ENCODE results near the gene TRH. TPM values are rescaled to one million over a fixed set of nuclear protein-coding genes. Genes with fewer than 3 reads are reported as not detected.

Gene TRH
- total and polyA plus RNA-seq, 2 of the 8 experiments (the other 6 are each of a cell fraction or from before 2014, with no cell fraction given): not detected

DNA sequence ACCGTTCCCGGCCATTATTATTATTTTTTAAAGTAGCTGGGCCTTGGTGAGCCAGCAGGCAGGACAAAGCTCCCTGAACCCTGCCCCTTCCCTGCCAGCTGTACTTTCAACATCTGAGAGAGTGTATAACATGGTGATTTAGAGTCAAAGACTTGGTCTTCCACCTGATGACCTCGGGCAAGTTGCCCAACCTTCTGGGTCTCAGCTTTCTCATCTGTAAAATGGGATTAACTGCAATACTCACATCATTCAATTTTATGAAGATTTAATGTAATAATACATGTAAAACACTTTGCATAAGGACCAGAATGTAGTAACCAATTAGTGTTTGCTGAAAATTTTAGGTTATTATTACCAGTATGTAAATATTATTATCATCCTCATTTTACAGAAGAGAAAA is 11.9 kb upstream of the TRH start (continued):
- TF ChIP-seq, protein P1, sequence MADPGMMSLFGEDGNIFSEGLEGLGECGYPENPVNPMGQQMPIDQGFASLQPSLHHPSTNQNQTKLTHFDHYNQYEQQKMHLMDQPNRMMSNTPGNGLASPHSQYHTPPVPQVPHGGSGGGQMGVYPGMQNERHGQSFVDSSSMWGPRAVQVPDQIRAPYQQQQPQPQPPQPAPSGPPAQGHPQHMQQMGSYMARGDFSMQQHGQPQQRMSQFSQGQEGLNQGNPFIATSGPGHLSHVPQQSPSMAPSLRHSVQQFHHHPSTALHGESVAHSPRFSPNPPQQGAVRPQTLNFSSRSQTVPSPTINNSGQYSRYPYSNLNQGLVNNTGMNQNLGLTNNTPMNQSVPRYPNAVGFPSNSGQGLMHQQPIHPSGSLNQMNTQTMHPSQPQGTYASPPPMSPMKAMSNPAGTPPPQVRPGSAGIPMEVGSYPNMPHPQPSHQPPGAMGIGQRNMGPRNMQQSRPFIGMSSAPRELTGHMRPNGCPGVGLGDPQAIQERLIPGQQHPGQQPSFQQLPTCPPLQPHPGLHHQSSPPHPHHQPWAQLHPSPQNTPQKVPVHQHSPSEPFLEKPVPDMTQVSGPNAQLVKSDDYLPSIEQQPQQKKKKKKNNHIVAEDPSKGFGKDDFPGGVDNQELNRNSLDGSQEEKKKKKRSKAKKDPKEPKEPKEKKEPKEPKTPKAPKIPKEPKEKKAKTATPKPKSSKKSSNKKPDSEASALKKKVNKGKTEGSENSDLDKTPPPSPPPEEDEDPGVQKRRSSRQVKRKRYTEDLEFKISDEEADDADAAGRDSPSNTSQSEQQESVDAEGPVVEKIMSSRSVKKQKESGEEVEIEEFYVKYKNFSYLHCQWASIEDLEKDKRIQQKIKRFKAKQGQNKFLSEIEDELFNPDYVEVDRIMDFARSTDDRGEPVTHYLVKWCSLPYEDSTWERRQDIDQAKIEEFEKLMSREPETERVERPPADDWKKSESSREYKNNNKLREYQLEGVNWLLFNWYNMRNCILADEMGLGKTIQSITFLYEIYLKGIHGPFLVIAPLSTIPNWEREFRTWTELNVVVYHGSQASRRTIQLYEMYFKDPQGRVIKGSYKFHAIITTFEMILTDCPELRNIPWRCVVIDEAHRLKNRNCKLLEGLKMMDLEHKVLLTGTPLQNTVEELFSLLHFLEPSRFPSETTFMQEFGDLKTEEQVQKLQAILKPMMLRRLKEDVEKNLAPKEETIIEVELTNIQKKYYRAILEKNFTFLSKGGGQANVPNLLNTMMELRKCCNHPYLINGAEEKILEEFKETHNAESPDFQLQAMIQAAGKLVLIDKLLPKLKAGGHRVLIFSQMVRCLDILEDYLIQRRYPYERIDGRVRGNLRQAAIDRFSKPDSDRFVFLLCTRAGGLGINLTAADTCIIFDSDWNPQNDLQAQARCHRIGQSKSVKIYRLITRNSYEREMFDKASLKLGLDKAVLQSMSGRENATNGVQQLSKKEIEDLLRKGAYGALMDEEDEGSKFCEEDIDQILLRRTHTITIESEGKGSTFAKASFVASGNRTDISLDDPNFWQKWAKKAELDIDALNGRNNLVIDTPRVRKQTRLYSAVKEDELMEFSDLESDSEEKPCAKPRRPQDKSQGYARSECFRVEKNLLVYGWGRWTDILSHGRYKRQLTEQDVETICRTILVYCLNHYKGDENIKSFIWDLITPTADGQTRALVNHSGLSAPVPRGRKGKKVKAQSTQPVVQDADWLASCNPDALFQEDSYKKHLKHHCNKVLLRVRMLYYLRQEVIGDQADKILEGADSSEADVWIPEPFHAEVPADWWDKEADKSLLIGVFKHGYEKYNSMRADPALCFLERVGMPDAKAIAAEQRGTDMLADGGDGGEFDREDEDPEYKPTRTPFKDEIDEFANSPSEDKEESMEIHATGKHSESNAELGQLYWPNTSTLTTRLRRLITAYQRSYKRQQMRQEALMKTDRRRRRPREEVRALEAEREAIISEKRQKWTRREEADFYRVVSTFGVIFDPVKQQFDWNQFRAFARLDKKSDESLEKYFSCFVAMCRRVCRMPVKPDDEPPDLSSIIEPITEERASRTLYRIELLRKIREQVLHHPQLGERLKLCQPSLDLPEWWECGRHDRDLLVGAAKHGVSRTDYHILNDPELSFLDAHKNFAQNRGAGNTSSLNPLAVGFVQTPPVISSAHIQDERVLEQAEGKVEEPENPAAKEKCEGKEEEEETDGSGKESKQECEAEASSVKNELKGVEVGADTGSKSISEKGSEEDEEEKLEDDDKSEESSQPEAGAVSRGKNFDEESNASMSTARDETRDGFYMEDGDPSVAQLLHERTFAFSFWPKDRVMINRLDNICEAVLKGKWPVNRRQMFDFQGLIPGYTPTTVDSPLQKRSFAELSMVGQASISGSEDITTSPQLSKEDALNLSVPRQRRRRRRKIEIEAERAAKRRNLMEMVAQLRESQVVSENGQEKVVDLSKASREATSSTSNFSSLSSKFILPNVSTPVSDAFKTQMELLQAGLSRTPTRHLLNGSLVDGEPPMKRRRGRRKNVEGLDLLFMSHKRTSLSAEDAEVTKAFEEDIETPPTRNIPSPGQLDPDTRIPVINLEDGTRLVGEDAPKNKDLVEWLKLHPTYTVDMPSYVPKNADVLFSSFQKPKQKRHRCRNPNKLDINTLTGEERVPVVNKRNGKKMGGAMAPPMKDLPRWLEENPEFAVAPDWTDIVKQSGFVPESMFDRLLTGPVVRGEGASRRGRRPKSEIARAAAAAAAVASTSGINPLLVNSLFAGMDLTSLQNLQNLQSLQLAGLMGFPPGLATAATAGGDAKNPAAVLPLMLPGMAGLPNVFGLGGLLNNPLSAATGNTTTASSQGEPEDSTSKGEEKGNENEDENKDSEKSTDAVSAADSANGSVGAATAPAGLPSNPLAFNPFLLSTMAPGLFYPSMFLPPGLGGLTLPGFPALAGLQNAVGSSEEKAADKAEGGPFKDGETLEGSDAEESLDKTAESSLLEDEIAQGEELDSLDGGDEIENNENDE (IDR thresholded peaks at IDR 0.05; ENCODE audit: insufficient replicate concordance, low read length): no peak
- no peak for TF ChIP-seq KDM5A (IDR thresholded peaks at IDR 0.05; ENCODE audit: low read length)
- TF ChIP-seq BCL11A (IDR thresholded peaks at IDR 0.05; ENCODE audit: low read depth in 2 of 2, low read length in 2 of 2): no peak
- TF ChIP-seq, protein P2, sequence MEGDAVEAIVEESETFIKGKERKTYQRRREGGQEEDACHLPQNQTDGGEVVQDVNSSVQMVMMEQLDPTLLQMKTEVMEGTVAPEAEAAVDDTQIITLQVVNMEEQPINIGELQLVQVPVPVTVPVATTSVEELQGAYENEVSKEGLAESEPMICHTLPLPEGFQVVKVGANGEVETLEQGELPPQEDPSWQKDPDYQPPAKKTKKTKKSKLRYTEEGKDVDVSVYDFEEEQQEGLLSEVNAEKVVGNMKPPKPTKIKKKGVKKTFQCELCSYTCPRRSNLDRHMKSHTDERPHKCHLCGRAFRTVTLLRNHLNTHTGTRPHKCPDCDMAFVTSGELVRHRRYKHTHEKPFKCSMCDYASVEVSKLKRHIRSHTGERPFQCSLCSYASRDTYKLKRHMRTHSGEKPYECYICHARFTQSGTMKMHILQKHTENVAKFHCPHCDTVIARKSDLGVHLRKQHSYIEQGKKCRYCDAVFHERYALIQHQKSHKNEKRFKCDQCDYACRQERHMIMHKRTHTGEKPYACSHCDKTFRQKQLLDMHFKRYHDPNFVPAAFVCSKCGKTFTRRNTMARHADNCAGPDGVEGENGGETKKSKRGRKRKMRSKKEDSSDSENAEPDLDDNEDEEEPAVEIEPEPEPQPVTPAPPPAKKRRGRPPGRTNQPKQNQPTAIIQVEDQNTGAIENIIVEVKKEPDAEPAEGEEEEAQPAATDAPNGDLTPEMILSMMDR (IDR thresholded peaks at IDR 0.05; ENCODE audit: control extremely low read depth in 1 of 3, insufficient read depth in 1 of 3, low read depth in 1 of 3, low read length in 3 of 3): no peak
- TF ChIP-seq EZH2 (IDR thresholded peaks at IDR 0.05; ENCODE audit: low read depth, low read length, severe bottlenecking): no peak
- no peak for TF ChIP-seq ZNF274 (IDR thresholded peaks at IDR 0.05; ENCODE audit: borderline replicate concordance, extremely low read depth, low read length)
- TF ChIP-seq PHF8 (conservative IDR thresholded peaks at IDR 0.05; ENCODE audit: low read depth, low read length): no peak
- no peak for TF ChIP-seq EP300 (IDR thresholded peaks at IDR 0.05; ENCODE audit: borderline replicate concordance in 1 of 2, low read depth in 2 of 2, low read length in 2 of 2)

Data from H1 (cell line).